BJ (cell line): ENCODE results near the gene RLBP1. TPM values are rescaled to one million over a fixed set of nuclear protein-coding genes. Genes with fewer than 3 reads are reported as not detected.

Experiments used
- CTCF ChIA-PET: fragments of 350-600 bp; formaldehyde crosslinking; extraction: SDS; loops from one replicate; lab custom pipeline; 2021; ENCODE audit warnings: antibody characterized with exemption, inconsistent platforms; lab: Yijun Ruan, JAX
- POLR2A ChIA-PET: fragments of 300-600 bp; sonication (Branson Sonifier 250); formaldehyde crosslinking; extraction: SDS; loops from one replicate; lab custom pipeline; 2021; ENCODE audit warnings: antibody characterized with exemption; lab: Charles Lee
- DNase-seq: peaks from one replicate; pipeline ENCODE4 v3.0.0-alpha.2; 2011; ENCODE audit warnings: low read depth
- H3K27me3 ChIP-seq: 2 replicates; pipeline ENCODE4 v1.6.0; 2011; ENCODE audit warnings: low read length; ENCODE audit not compliant: control insufficient read depth, insufficient read depth
- H3K36me3 ChIP-seq: 2 replicates; pipeline ENCODE4 v1.5.1; 2011; ENCODE audit warnings: low read length; ENCODE audit not compliant: control insufficient read depth, insufficient read depth
- H3K4me3 ChIP-seq: 2 replicates; pipeline ENCODE4 v1.5.1; 2011; ENCODE audit warnings: low read depth, mild to moderate bottlenecking, control low read depth, low read length
- polyA plus RNA-seq: library from polyadenylated mRNA; depleted of rRNA; stranded (reverse); fragments of >200 nt; gene quantifications from 2 replicates; pipeline ENCODE4 v1.2.3, GENCODE V29; 2011
- TF ChIP-seq, protein P1 (sequence below): IDR thresholded peaks from 2 replicates; pipeline ENCODE4 v1.5.1; 2011; ENCODE audit warnings: low read depth, mild to moderate bottlenecking, control low read depth, inconsistent platforms, low read length, moderate library complexity; ENCODE audit not compliant: insufficient read depth

RLBP1 gene
- polyA plus RNA-seq, 1 experiment = not detected

DNA sequence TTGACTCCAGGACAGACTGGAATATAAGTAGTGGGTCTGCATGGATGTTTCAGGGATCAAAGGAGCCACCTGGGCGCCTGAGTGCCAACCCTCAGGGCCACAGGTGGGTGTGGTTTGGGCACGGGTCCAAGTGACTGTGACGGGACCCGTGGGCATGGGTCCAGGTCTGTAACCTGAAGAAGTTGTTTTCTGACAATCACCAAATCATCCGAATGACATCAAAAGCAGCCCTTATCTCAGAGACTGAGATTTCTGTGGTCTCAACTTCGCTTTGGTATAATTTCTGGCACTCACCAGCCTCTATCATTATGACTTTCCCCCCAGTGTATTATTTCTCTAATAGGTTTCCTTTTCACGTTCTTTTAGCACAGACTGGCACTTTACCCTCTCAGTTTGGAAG, 24.4 kb downstream of the RLBP1 start:
- DNase-seq = no peak
- ChIA-PET CTCF (interaction anchor here (1.3 to 8.5 kb wide), 3 partner anchors 10 to 162 kb away, joined by 4 to 61 read pairs (median 5); no protein-coding TSS in a partner anchor), POLR2A (no interaction called here)
- TF ChIP-seq, protein P1, sequence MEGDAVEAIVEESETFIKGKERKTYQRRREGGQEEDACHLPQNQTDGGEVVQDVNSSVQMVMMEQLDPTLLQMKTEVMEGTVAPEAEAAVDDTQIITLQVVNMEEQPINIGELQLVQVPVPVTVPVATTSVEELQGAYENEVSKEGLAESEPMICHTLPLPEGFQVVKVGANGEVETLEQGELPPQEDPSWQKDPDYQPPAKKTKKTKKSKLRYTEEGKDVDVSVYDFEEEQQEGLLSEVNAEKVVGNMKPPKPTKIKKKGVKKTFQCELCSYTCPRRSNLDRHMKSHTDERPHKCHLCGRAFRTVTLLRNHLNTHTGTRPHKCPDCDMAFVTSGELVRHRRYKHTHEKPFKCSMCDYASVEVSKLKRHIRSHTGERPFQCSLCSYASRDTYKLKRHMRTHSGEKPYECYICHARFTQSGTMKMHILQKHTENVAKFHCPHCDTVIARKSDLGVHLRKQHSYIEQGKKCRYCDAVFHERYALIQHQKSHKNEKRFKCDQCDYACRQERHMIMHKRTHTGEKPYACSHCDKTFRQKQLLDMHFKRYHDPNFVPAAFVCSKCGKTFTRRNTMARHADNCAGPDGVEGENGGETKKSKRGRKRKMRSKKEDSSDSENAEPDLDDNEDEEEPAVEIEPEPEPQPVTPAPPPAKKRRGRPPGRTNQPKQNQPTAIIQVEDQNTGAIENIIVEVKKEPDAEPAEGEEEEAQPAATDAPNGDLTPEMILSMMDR = no peak
- Histone ChIP-seq H3K36me3 (peaks cover 2% of the 10 kb centered on the region; the same call in 1 of the 2 replicates), H3K4me3 (no peak overlapping the region), H3K27me3 (no peaks in the 10 kb centered on the region)

DNA sequence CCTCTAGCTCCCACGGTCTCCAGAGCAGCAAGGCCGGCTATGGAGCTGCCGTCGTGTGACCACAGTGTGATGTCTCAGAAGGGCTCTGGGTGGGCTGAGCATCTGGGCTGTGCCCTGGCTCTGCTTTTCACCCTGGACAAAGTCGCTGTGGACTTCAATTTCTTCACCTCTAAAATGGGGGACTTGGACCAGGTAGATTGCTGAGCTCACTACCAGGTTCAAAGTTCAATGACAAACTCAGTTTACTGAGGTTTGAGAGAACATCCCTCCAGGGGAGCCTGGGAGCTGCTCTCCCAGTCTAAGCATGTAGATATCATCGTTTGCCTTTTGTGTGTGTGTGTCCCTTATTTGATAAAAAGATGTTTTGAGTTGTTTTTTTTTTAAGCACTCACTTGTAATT, 25.1 kb downstream of the RLBP1 start:
- Histone ChIP-seq H3K27me3 (no peaks in the 10 kb centered on the region), H3K36me3 (peaks cover 2% of the 10 kb centered on the region; the same call in 1 of the 2 replicates), H3K4me3 (no peak overlapping the region)
- no peak for DNase-seq
- CTCF ChIA-PET = interaction anchor here (1.5 to 8.5 kb wide), 4 partner anchors 10 to 291 kb away, joined by 4 to 61 read pairs (median 6); no protein-coding TSS in a partner anchor
- TF ChIP-seq, protein P1 = no peak
- POLR2A ChIA-PET = interaction anchor here (0.9 kb wide), 1 partner anchor 144 kb away, joined by 3 read pairs; no protein-coding TSS in a partner anchor

DNA sequence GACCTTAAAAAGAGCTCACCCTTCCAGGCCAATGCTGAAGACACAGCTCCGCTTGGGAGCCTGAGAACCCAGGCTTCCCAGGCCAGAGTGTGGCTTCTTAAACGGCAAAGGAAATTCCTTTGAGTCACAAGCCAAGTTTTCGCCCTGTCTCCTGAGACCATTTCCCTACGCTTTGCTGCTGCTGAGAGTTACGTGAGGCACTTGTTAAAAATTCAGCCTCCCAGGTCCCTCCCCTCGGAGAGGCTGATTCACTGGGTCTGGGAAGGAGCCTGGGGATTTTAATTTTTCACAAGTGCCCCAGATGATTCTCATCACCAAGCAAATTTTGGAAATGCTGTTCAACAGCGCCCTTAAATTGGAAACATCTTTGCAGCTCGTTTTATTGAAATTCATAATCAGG, 25.5 kb downstream of the RLBP1 start:
- ChIA-PET POLR2A (interaction anchor here (0.9 kb wide), 1 partner anchor 143 kb away, joined by 3 read pairs; no protein-coding TSS in a partner anchor), CTCF (interaction anchor here (0.8 to 8.5 kb wide), 6 partner anchors 11 to 291 kb away, joined by 3 to 61 read pairs (median 5); no protein-coding TSS in a partner anchor)
- H3K36me3 ChIP-seq = peaks cover 2% of the 10 kb centered on the region
- TF ChIP-seq, protein P1 = no peak
- DNase-seq = peak; percentile 62
- no peaks in the 10 kb centered on the region for H3K27me3 ChIP-seq
- H3K4me3 ChIP-seq = no peak overlapping the region

DNA sequence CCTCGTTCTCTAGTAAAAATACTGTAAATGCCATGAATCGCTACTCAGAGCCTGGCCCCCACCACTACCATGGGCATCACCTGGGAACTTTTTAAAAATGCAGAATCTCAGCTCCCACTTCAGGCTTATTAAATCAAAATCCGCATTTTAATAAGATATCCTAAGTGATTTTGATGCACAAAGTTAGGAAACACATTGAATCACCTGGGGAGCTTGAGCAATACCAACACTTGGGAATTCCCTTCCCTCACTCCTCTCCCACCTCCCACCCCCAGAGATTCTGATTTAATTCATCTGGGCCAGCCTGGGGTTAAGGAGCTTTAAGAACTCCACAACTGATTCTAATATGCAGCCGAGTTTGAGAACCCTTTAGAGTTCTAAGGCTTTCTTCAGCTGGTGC, 26.8 kb downstream of the RLBP1 start:
- Histone ChIP-seq H3K27me3 (no peaks in the 10 kb centered on the region), H3K36me3 (peaks cover 2% of the 10 kb centered on the region), H3K4me3 (no peak overlapping the region)
- no peak for DNase-seq
- TF ChIP-seq, protein P1 = no peak
- POLR2A ChIA-PET = no interaction called here
- CTCF ChIA-PET = interaction anchor here (0.8 to 8.5 kb wide), 6 partner anchors 12 to 290 kb away, joined by 3 to 61 read pairs (median 4); no protein-coding TSS in a partner anchor

DNA sequence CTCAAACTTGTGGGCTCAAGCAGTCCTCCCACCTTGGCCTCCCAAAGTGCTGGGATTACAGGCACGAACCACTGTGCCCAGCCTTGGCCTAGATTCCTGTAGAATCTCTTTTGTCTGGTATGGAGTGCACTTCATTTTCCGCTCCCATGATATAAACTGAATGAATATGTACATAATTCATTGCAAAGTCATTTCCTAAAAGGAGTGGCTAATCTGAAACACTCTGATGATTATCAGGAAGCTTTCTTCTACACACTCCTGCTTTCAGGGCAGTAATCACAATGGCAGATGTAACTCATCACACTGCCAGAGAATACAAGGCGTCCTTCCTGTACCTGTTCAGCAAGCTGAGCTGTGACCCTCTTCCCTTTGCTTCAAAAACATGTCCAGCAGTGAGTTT, 28.6 kb downstream of the RLBP1 start:
- Histone ChIP-seq H3K36me3 (peaks cover 2% of the 10 kb centered on the region), H3K27me3 (no peaks in the 10 kb centered on the region), H3K4me3 (no peak overlapping the region)
- TF ChIP-seq, protein P1 = no peak
- ChIA-PET CTCF (interaction anchor here (0.8 to 8.5 kb wide), 3 partner anchors 14 to 136 kb away, joined by 3 to 61 read pairs (median 5); no protein-coding TSS in a partner anchor), POLR2A (no interaction called here)
- no peak for DNase-seq
